ENCODE data around the gene TMEM263. TPM values are rescaled to one million over a fixed set of nuclear protein-coding genes. Genes with fewer than 3 reads are reported as not detected.
"Not testable (repeated sequence)": the region's sequence is repeated elsewhere in the genome, so short reads cannot be mapped to it uniquely, and the experiment has no call there.

TMEM263 gene
- total RNA-seq, 2 donors from 2014 or later, result 46.4 to 59.7 TPM

DNA sequence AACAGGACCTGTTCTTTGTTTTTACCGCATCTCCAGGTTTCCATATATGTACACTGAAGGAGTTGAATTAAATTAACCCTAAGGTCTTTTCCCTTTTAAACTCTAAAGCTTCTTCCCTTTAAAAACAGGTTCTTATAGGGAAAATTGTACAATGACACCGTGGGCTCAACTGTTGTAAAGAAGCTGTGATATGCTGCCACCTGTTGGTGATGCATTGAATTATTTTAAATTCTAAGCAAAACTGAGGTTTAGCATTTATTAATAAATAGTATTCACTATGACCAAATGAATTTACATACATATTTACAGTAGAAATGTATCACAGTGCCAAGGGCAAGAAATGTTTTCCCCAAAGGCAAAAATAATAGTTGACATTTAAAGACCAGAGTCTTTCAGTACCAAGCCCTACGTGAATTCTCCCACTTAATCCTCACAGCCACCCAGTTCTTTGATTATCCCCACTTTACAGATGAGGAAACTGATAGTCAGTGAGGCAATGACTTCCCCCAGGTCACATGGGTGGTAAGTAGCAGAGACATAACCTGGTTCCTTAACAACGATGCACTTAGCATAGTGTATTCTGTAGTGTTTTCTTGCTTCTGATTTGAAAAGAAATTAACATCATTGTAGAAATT is 35.7 kb upstream of the TMEM263 start:
- no peaks in the 10 kb centered on the region for H3K27me3 ChIP-seq

DNA sequence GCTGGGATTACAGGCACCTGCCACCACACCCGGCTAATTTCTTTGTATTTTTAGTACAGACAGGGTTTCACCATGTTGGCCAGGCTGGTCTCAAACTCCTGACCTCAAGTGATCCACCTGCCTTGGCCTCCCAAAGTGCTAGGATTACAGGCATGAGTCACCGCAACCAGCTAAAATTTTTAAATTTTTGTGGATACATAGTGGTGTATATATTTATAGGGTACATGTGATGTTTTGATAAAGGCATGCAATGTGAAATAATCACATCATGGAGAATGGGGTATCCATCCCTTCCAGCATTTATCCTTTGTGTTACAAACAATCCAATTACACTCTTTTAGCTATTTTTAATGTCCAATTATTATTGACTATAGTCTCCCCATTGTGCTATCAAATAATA is 33.7 kb upstream of the TMEM263 start:
- H3K27me3 ChIP-seq, result not testable (repeated sequence)

More for the DNA sequence above, 35.7 kb upstream of the TMEM263 start:
- TF ChIP-seq, protein P1, sequence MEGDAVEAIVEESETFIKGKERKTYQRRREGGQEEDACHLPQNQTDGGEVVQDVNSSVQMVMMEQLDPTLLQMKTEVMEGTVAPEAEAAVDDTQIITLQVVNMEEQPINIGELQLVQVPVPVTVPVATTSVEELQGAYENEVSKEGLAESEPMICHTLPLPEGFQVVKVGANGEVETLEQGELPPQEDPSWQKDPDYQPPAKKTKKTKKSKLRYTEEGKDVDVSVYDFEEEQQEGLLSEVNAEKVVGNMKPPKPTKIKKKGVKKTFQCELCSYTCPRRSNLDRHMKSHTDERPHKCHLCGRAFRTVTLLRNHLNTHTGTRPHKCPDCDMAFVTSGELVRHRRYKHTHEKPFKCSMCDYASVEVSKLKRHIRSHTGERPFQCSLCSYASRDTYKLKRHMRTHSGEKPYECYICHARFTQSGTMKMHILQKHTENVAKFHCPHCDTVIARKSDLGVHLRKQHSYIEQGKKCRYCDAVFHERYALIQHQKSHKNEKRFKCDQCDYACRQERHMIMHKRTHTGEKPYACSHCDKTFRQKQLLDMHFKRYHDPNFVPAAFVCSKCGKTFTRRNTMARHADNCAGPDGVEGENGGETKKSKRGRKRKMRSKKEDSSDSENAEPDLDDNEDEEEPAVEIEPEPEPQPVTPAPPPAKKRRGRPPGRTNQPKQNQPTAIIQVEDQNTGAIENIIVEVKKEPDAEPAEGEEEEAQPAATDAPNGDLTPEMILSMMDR (IDR thresholded peaks at IDR 0.05), result peak; percentile 74 to 85
- H3K36me3 ChIP-seq, result no peaks in the 10 kb centered on the region
- no peak for DNase-seq (ENCODE audit: low spot score)
- H3K4me1 ChIP-seq, result no peaks in the 10 kb centered on the region
- H3K27ac ChIP-seq, result no peak overlapping the region
- H3K4me3 ChIP-seq, result no peak overlapping the region
- H3K9me3 ChIP-seq, result no peaks in the 10 kb centered on the region

DNA sequence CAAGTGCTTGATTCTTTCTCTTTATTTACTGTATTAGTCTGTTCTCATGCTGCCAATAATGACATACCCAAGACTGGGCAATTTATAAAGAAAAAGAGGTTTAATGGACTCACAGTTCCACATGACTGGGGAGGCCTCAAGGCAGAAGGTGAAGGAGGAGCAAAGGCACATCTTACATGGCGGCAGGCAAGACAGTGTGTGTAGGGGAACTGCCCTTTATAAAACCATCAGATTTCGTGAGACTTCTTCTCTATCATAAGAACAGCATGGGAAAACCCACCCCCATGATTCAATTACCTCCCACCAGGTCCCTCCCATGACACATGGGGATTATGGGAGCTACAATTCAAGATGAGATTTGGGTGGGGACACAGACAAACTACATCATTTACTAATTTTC is 32.1 kb upstream of the TMEM263 start:
- H3K4me3 ChIP-seq; H3K27ac ChIP-seq; H3K4me1 ChIP-seq; H3K36me3 ChIP-seq; H3K9me3 ChIP-seq; DNase-seq (ENCODE audit: low spot score); H3K27me3 ChIP-seq: not testable (repeated sequence)

More for the DNA sequence above, 33.7 kb upstream of the TMEM263 start:
- H3K36me3 ChIP-seq; H3K4me1 ChIP-seq; H3K4me3 ChIP-seq; H3K9me3 ChIP-seq; H3K27ac ChIP-seq; DNase-seq (ENCODE audit: low spot score): not testable (repeated sequence)

DNA sequence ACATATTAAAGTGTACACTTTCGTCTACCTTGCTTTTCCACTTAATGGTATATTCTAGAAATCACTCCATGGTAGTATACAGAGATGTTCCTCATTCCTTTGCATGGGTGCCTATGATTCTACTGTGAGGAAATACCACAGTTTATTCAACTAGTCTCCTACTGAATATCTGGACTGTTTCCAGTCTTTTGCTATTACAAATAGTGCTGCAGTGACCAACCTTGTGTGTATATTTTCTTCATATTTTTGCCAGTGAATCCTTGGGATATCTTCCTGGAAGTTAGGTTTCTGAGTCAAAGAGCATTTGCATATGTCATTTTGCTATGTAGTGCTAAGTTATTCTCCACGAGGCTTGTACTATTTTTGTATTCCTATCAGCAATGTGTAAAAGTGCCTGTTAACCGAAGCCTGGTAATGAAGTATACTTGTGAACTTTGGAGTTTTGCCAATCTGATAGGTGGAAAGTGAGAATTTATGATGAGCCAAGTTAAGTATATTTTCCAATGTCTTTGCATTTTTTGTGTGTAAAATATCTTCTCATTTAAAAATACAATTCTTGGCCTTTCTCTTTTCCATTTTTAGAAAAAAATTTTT is 31.3 kb upstream of the TMEM263 start:
- no peaks in the 10 kb centered on the region for H3K27me3 ChIP-seq

DNA sequence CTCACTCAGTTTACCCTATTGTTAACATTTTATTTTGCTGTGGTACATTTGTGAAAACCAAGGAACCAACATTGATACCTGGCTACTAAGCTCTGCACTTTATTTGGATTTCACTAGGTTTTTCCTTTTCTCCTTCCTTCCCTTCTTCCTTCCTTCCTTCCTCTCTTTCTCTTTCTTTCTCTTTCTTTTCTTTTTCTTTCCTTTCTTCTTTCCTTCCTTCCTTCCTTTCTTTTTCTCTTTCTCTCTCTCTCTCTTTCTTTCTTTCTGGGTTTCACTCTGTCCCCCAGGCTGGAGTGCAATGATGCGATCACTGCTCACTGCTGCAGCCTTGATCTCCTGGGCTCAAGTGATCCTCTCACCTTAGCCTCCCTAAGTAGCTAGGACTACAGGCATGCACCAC is 29.1 kb upstream of the TMEM263 start:
- H3K9me3 ChIP-seq, result no peaks in the 10 kb centered on the region
- TF ChIP-seq, protein P1 (IDR thresholded peaks at IDR 0.05), result no peak
- no peaks in the 10 kb centered on the region for H3K27me3 ChIP-seq
- H3K4me1 ChIP-seq, result no peaks in the 10 kb centered on the region
- H3K27ac ChIP-seq, result no peak overlapping the region
- H3K4me3 ChIP-seq, result no peak overlapping the region
- DNase-seq (ENCODE audit: low spot score), result no peak
- no peaks in the 10 kb centered on the region for H3K36me3 ChIP-seq

More for the DNA sequence above, 31.3 kb upstream of the TMEM263 start:
- peak overlapping the region in 1 of 2 donors; percentile 30 for H3K27ac ChIP-seq
- no peaks in the 10 kb centered on the region for H3K9me3 ChIP-seq
- H3K36me3 ChIP-seq, result no peaks in the 10 kb centered on the region
- DNase-seq (ENCODE audit: low spot score), result no peak
- TF ChIP-seq, protein P1 (IDR thresholded peaks at IDR 0.05), result no peak
- no peaks in the 10 kb centered on the region for H3K4me1 ChIP-seq
- no peak overlapping the region for H3K4me3 ChIP-seq

DNA sequence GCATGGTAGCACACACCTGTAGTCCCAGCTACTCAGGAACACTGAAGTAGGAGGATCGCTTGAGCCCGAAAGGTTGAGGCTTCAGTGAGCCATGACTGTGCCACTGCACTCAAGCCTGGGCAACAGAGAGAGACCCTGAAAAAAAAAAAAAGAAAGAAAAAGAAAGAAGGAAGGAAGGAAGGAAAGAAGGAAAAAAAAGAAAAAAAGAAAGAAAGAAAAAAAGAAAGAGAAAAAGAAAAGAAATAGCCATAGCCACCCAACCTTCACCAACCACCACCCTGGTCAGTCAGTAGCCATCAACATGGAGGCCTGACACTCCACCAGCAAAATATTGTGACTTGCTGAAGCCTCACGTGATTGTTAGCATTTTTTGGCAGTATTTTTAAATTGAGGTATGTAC is 21.4 kb upstream of the TMEM263 start:
- H3K4me1 ChIP-seq, result no peaks in the 10 kb centered on the region
- no peaks in the 10 kb centered on the region for H3K27me3 ChIP-seq
- no peak overlapping the region for H3K4me3 ChIP-seq
- TF ChIP-seq, protein P1 (IDR thresholded peaks at IDR 0.05), result no peak
- no peak overlapping the region for H3K27ac ChIP-seq
- no peaks in the 10 kb centered on the region for H3K36me3 ChIP-seq
- DNase-seq (ENCODE audit: low spot score), result no peak
- no peaks in the 10 kb centered on the region for H3K9me3 ChIP-seq
